ENCODE measurements around the gene SLC5A12.

DNA sequence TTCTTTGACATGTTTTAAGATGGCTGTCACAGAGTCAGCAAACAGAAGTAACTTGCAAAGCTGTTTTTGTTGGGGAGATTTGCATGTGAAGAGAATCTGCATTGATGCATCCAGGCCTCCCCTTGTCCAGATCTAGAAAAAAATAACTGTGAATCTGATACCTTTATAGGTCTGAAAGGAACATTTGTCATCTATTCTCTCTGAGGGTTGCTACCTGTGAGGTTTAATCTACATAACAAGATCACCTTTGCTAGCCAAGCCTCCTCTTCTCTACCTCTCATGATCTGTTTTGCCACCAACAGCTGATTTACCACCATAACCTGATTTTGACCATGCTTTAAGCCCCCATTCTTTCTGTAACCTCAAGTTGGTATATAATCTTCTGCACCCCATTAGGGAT lies 47.2 kb upstream of the SLC5A12 start:
- TF ChIP-seq HDGF (IDR thresholded peaks at IDR 0.05; ENCODE audit: borderline replicate concordance) = no peak
- TF ChIP-seq FOXK2 (IDR thresholded peaks at IDR 0.05) = no peak
- no peak for TF ChIP-seq TARDBP (IDR thresholded peaks at IDR 0.05)
- TF ChIP-seq L3MBTL2 (conservative IDR thresholded peaks at IDR 0.05) = no peak
